Endodermal cell (in vitro differentiated cells): ENCODE measurements around the gene WFDC9. TPM values are rescaled to one million over a fixed set of nuclear protein-coding genes. Genes with fewer than 3 reads are reported as not detected.
"Not testable (repeated sequence)": the region's sequence is repeated elsewhere in the genome, so short reads cannot be mapped to it uniquely, and the experiment has no call there.

ENCODE experiments used
- DNase-seq: peaks from one replicate; pipeline ENCODE4 v3.0.0-alpha.2; 2017
- H3K27ac ChIP-seq: 2 replicates; pipeline ENCODE4 v1.5.1; 2013; ENCODE audit warnings: mild to moderate bottlenecking, low read depth, low read length, moderate library complexity
- H3K27me3 ChIP-seq: 2 replicates; pipeline ENCODE4 v1.6.1; 2013; ENCODE audit warnings: mild to moderate bottlenecking, low read length, moderate library complexity; ENCODE audit not compliant: insufficient read depth, control insufficient read depth, poor library complexity, severe bottlenecking
- H3K36me3 ChIP-seq: 2 replicates; pipeline ENCODE4 v1.7.0; 2013; ENCODE audit warnings: mild to moderate bottlenecking, low read length, moderate library complexity; ENCODE audit not compliant: control insufficient read depth, insufficient read depth
- H3K4me1 ChIP-seq: one replicate; pipeline ENCODE4 v1.7.0; 2013; ENCODE audit warnings: low read length; ENCODE audit not compliant: control insufficient read depth, insufficient read depth
- H3K4me3 ChIP-seq: 2 replicates; pipeline ENCODE4 v1.5.1; 2013; ENCODE audit warnings: mild to moderate bottlenecking, low read length, moderate library complexity
- H3K9ac ChIP-seq: 2 replicates; pipeline ENCODE4 v1.6.1; 2013; ENCODE audit warnings: mild to moderate bottlenecking, low read length, moderate library complexity; ENCODE audit not compliant: poor library complexity, severe bottlenecking; ENCODE audit errors: extremely low read depth
- H3K9me3 ChIP-seq: 2 replicates; pipeline ENCODE4 v1.6.1; 2013; ENCODE audit warnings: mild to moderate bottlenecking, low read length, moderate library complexity; ENCODE audit not compliant: control insufficient read depth
- H3K27ac Mint-ChIP-seq: 2 replicates; pipeline ENCODE4 v1.8.0; 2020; ENCODE audit warnings: mixed read lengths
- H3K27me3 Mint-ChIP-seq: 2 replicates; pipeline ENCODE4 v1.8.0; 2021; ENCODE audit warnings: mild to moderate bottlenecking, mixed read lengths; ENCODE audit not compliant: insufficient read depth
- H3K36me3 Mint-ChIP-seq: 2 replicates; pipeline ENCODE4 v1.8.0; 2020; ENCODE audit warnings: low read depth, mixed read lengths
- H3K4me1 Mint-ChIP-seq: 2 replicates; pipeline ENCODE4 v1.8.0; 2020; ENCODE audit warnings: mixed read lengths
- H3K4me3 Mint-ChIP-seq: 2 replicates; pipeline ENCODE4 v1.8.0; 2020; ENCODE audit warnings: mild to moderate bottlenecking, moderate library complexity, mixed read lengths
- H3K9me3 Mint-ChIP-seq: 2 replicates; pipeline ENCODE4 v1.8.0; 2020; ENCODE audit warnings: mild to moderate bottlenecking, mixed read lengths
- CTCF ChIP-seq: fragments of 200-600 bp; sonication (generic); conservative IDR thresholded peaks from 2 replicates; pipeline ENCODE4 v1.5.0; 2021; ENCODE audit warnings: antibody characterized with exemption, mild to moderate bottlenecking
- WGBS, 2 experiments: methylation state at CpG; one replicate each; pipeline versions ENCODE4 v1.1.5 to v1.1.7; 2013; ENCODE audit warnings: missing lambda C conversion rate in 2 of 2, mixed read lengths in 1 of 2; ENCODE audit not compliant: insufficient coverage in 1 of 2, insufficient read length in 1 of 2; 5-methylcytosine and 5-hydroxymethylcytosine counted together
- total RNA-seq, 2 donors: library from RNA; stranded (reverse); fragmentation: NEBNext Ultra II Directional in 1 of 2; extraction: Animal tissue kit (Norgen Biotek cat#: 25700) in 1 of 2; gene quantifications; 2 replicates in 1 of 2; 3 replicates in 1 of 2; pipeline ENCODE4 v1.2.1, GENCODE V29; 2021

The WFDC9 gene
- total RNA-seq, 2 donors from 2014 or later: not detected

GRCh38 chr20:45578231-45578630, 52.9 kb downstream of the WFDC9 start:
- H3K9me3 Mint-ChIP-seq: peaks cover 6% of the 10 kb centered on the region
- Histone ChIP-seq H3K9me3 (no peaks in the 10 kb centered on the region), H3K36me3 (no peaks in the 10 kb centered on the region), H3K27ac (peak overlapping the region; percentile 78), H3K27me3 (no peaks in the 10 kb centered on the region), H3K9ac (no peak overlapping the region), H3K4me1 (peaks cover 3% of the 10 kb centered on the region), H3K4me3 (no peak overlapping the region)
- WGBS, 2 experiments: no CpG with 5 or more reads among the region's 1 CpG
- H3K4me1 Mint-ChIP-seq: peaks cover 21% of the 10 kb centered on the region
- no peak for TF ChIP-seq CTCF
- no peaks in the 10 kb centered on the region for H3K27me3 Mint-ChIP-seq
- H3K36me3 Mint-ChIP-seq: peaks cover 2% of the 10 kb centered on the region
- no peak for DNase-seq
- H3K27ac Mint-ChIP-seq: peak overlapping the region; percentile 77
- no peak overlapping the region for H3K4me3 Mint-ChIP-seq

- H3K9me3 Mint-ChIP-seq: peaks cover 13% of the 10 kb centered on the region
- 76% methylated on average over 2 of the region's 2 CpGs; no CpG with 5 or more reads in 1 of the 2 experiments for WGBS, 2 experiments
- TF ChIP-seq CTCF: no peak
- DNase-seq: no peak
- Histone ChIP-seq H3K9ac (no peak overlapping the region), H3K4me3 (no peak overlapping the region), H3K4me1 (no peaks in the 10 kb centered on the region), H3K9me3 (no peaks in the 10 kb centered on the region), H3K36me3 (no peaks in the 10 kb centered on the region), H3K27ac (no peak overlapping the region), H3K27me3 (no peaks in the 10 kb centered on the region)
- no peak overlapping the region for H3K4me3 Mint-ChIP-seq
- H3K36me3 Mint-ChIP-seq: peaks cover 4% of the 10 kb centered on the region
- H3K27me3 Mint-ChIP-seq: no peaks in the 10 kb centered on the region
- no peak overlapping the region for H3K27ac Mint-ChIP-seq
- peaks cover 17% of the 10 kb centered on the region for H3K4me1 Mint-ChIP-seq
These were observed 54.1 kb downstream of the WFDC9 start for GRCh38 chr20:45576995-45577394.

- no peak overlapping the region for H3K9ac ChIP-seq
- peaks cover 11% of the 10 kb centered on the region for H3K4me1 Mint-ChIP-seq
- TF ChIP-seq CTCF: no peak
- no peak overlapping the region for H3K4me3 ChIP-seq
- no peaks in the 10 kb centered on the region for H3K36me3 ChIP-seq
- peaks cover 13% of the 10 kb centered on the region for H3K9me3 Mint-ChIP-seq
- H3K27me3 ChIP-seq: no peaks in the 10 kb centered on the region
- H3K9me3 ChIP-seq: no peaks in the 10 kb centered on the region
- H3K27ac Mint-ChIP-seq: no peak overlapping the region
- H3K4me3 Mint-ChIP-seq: no peak overlapping the region
- WGBS, 2 experiments: 100% methylated on average over 1 to 2 of the region's 3 CpGs
- H3K4me1 ChIP-seq: no peaks in the 10 kb centered on the region
- H3K27ac ChIP-seq: no peak overlapping the region
- DNase-seq: no peak
- peaks cover 4% of the 10 kb centered on the region for H3K36me3 Mint-ChIP-seq
- no peaks in the 10 kb centered on the region for H3K27me3 Mint-ChIP-seq
These were observed 55.2 kb downstream of the WFDC9 start for GRCh38 chr20:45575931-45576330.

GRCh38 chr20:45569650-45570049, 61.4 kb downstream of the WFDC9 start:
- not testable (repeated sequence) for H3K4me1 Mint-ChIP-seq, H3K36me3 Mint-ChIP-seq, H3K27ac Mint-ChIP-seq, H3K36me3 ChIP-seq, H3K4me1 ChIP-seq, H3K4me3 Mint-ChIP-seq, H3K27me3 ChIP-seq, H3K9ac ChIP-seq, H3K9me3 ChIP-seq, H3K27me3 Mint-ChIP-seq, H3K4me3 ChIP-seq, DNase-seq, H3K27ac ChIP-seq
- H3K9me3 Mint-ChIP-seq: peaks cover 11% of the 10 kb centered on the region
- 80 to 92% methylated on average over 1 of the region's 1 CpG for WGBS, 2 experiments
